Caco-2 (cell line): Measurements from ENCODE around the gene HIVEP2. TPM values are rescaled to one million over a fixed set of nuclear protein-coding genes. Genes with fewer than 3 reads are reported as not detected.

ENCODE experiments used
- Bru-seq: library from RNA; stranded (reverse); fragments of 400-500 nt; gene quantifications from one replicate; lab custom pipeline; 2021; lab: Mats Ljungman, UMichigan
- BruChase-seq, 2 experiments: library from RNA; stranded (reverse); fragments of 400-500 nt; gene quantifications; one replicate each; lab custom pipeline; 2021; lab: Mats Ljungman, UMichigan
- BruUV-seq: library from RNA; stranded (reverse); fragments of 400-500 nt; replicated peaks from 2 replicates; lab custom pipeline; 2021; lab: Mats Ljungman, UMichigan
- CTCF ChIA-PET: fragments of 300-600 bp; sonication (Branson Sonifier 250); formaldehyde crosslinking; loops from one replicate; lab custom pipeline; 2022; ENCODE audit warnings: antibody characterized with exemption; lab: Charles Lee
- POLR2A ChIA-PET: fragments of 300-600 bp; sonication (Branson Sonifier 250); formaldehyde crosslinking; loops from one replicate; lab custom pipeline; 2022; ENCODE audit warnings: antibody characterized with exemption; lab: Charles Lee
- DNase-seq, 2 experiments: peaks; one replicate each; pipeline versions ENCODE4 v3.0.0 to v3.0.0-alpha.2; 2020 to 2022
- H3K27me3 ChIP-seq: replicated peaks from 2 replicates; pipeline ENCODE4 v1.6.0; 2011; ENCODE audit warnings: low read length; ENCODE audit not compliant: control insufficient read depth, insufficient read depth
- H3K36me3 ChIP-seq: 2 replicates; pipeline ENCODE4 v1.5.1; 2011; ENCODE audit warnings: low read length; ENCODE audit not compliant: control insufficient read depth, insufficient read depth
- H3K4me1 ChIP-seq: fragments of 250-450 bp; sonication (Bioruptor Pico); 2 replicates; pipeline ENCODE4 v1.5.1; 2020; ENCODE audit warnings: mild to moderate bottlenecking
- H3K4me3 ChIP-seq: 2 replicates; pipeline ENCODE4 v1.5.1; 2011; ENCODE audit warnings: low read depth, mild to moderate bottlenecking, control low read depth, low read length
- H3K9me3 ChIP-seq: fragments of 250-450 bp; sonication (Bioruptor Pico); 2 replicates; pipeline ENCODE4 v1.5.1; 2020; ENCODE audit warnings: mild to moderate bottlenecking, moderate library complexity
- H3K27ac Mint-ChIP-seq: one replicate; pipeline ENCODE4 v1.8.0; 2022; ENCODE audit warnings: mixed read lengths; ENCODE audit not compliant: unreplicated experiment
- H3K27me3 Mint-ChIP-seq: one replicate; pipeline ENCODE4 v1.8.0; 2022; ENCODE audit warnings: mixed read lengths; ENCODE audit not compliant: insufficient read depth, unreplicated experiment
- H3K36me3 Mint-ChIP-seq: one replicate; pipeline ENCODE4 v1.8.0; 2022; ENCODE audit warnings: mild to moderate bottlenecking, mixed read lengths; ENCODE audit not compliant: insufficient read depth, unreplicated experiment
- H3K4me1 Mint-ChIP-seq: one replicate; pipeline ENCODE4 v1.8.0; 2022; ENCODE audit warnings: low read depth, mixed read lengths; ENCODE audit not compliant: unreplicated experiment
- H3K4me3 Mint-ChIP-seq: one replicate; pipeline ENCODE4 v1.8.0; 2022; ENCODE audit warnings: mild to moderate bottlenecking, moderate library complexity, mixed read lengths; ENCODE audit not compliant: unreplicated experiment
- H3K9me3 Mint-ChIP-seq: one replicate; pipeline ENCODE4 v1.8.0; 2022; ENCODE audit warnings: mixed read lengths; ENCODE audit not compliant: unreplicated experiment
- intact Hi-C: fragments of 100-400 bp; cut with micrococcal nuclease; formaldehyde crosslinking; loops from one replicate; pipeline ENCODE4 v1.10.0; 2022; ENCODE audit not compliant: unreplicated experiment
- long read RNA-seq: library from polyadenylated mRNA; stranded (forward); transcript quantifications from one replicate; pipeline ENCODE4 v2.0.0, GENCODE V29; 2022
- total RNA-seq: library from RNA; stranded (reverse); gene quantifications from 2 replicates; pipeline ENCODE4 v1.2.3, GENCODE V29; 2022
- TF ChIP-seq, protein P1 (sequence below), 2 experiments: fragments of 200-600 bp in 1 of 2; IDR thresholded peaks; 1 replicate in 1 of 2; 2 replicates in 1 of 2; pipeline versions ENCODE4 v1.5.1 to v1.8.0; 2011 to 2022; ENCODE audit warnings: antibody characterized with exemption in 1 of 2, control low read depth in 1 of 2, inconsistent platforms in 1 of 2, low read depth in 1 of 2, low read length in 1 of 2, mild to moderate bottlenecking in 1 of 2, moderate library complexity in 1 of 2; ENCODE audit not compliant: insufficient read depth in 1 of 2, severe bottlenecking in 1 of 2, unreplicated experiment in 1 of 2

Gene HIVEP2, protein sequence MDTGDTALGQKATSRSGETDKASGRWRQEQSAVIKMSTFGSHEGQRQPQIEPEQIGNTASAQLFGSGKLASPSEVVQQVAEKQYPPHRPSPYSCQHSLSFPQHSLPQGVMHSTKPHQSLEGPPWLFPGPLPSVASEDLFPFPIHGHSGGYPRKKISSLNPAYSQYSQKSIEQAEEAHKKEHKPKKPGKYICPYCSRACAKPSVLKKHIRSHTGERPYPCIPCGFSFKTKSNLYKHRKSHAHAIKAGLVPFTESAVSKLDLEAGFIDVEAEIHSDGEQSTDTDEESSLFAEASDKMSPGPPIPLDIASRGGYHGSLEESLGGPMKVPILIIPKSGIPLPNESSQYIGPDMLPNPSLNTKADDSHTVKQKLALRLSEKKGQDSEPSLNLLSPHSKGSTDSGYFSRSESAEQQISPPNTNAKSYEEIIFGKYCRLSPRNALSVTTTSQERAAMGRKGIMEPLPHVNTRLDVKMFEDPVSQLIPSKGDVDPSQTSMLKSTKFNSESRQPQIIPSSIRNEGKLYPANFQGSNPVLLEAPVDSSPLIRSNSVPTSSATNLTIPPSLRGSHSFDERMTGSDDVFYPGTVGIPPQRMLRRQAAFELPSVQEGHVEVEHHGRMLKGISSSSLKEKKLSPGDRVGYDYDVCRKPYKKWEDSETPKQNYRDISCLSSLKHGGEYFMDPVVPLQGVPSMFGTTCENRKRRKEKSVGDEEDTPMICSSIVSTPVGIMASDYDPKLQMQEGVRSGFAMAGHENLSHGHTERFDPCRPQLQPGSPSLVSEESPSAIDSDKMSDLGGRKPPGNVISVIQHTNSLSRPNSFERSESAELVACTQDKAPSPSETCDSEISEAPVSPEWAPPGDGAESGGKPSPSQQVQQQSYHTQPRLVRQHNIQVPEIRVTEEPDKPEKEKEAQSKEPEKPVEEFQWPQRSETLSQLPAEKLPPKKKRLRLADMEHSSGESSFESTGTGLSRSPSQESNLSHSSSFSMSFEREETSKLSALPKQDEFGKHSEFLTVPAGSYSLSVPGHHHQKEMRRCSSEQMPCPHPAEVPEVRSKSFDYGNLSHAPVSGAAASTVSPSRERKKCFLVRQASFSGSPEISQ (N-terminal part only)
- total RNA-seq (1.0 and 4.3 TPM in 2 replicates), Bru-seq, nascent RNA (percentile 38 among the genes with signal in this experiment), BruChase-seq, experiment 1, labeled RNA remaining after a 2-hour chase (percentile 48 among the genes with signal in this experiment), BruChase-seq, experiment 2, labeled RNA remaining after a 6-hour chase (percentile 42 among the genes with signal in this experiment)
- long read RNA-seq, partial matches to known transcripts = 0 of 1 reads
- long read RNA-seq, other reads (novel, unspliced or antisense) = 1 of 1 reads

DNA sequence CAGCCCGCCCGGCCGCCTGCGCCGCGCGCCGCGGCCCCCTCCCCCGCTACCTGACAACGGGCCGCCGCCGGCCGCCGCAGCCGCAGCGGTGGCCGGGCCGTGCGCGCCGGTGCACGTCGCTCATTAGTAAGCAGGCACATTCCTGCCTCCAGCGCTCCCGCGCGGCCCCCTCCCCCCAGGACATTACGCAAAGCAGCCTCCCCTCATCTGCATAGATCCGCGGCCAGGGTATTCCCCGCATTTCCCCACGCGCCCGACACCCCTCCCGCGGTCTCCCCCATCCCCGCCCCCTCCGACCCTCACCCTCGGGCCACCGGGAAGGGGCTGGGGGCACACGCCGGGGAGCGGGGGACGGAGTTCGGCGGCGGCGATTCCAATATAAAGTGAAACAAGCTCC lies at the start of gene HIVEP2:
Gene HIVEP2, minus strand, starts transcription at position 128 of the 397 bp plus-strand sequence. CDS start 170,438 bp downstream, outside the sequence.
- DNase-seq = peak; percentile 78 to 84
- Histone ChIP-seq H3K9me3 (no peaks in the 10 kb centered on the region), H3K4me1 (peaks cover 16% of the 10 kb centered on the region; the same call in 1 of the 2 replicates), H3K36me3 (no peaks in the 10 kb centered on the region), H3K4me3 (peak within 1 kb of the TSS; percentile 69), H3K27me3 (peaks cover 2% of the 10 kb centered on the region)
- H3K36me3 Mint-ChIP-seq = peaks cover 23% of the 10 kb centered on the region
- peaks cover 24% of the 10 kb centered on the region for H3K4me1 Mint-ChIP-seq
- CTCF ChIA-PET = no interaction called here
- TF ChIP-seq, protein P1, sequence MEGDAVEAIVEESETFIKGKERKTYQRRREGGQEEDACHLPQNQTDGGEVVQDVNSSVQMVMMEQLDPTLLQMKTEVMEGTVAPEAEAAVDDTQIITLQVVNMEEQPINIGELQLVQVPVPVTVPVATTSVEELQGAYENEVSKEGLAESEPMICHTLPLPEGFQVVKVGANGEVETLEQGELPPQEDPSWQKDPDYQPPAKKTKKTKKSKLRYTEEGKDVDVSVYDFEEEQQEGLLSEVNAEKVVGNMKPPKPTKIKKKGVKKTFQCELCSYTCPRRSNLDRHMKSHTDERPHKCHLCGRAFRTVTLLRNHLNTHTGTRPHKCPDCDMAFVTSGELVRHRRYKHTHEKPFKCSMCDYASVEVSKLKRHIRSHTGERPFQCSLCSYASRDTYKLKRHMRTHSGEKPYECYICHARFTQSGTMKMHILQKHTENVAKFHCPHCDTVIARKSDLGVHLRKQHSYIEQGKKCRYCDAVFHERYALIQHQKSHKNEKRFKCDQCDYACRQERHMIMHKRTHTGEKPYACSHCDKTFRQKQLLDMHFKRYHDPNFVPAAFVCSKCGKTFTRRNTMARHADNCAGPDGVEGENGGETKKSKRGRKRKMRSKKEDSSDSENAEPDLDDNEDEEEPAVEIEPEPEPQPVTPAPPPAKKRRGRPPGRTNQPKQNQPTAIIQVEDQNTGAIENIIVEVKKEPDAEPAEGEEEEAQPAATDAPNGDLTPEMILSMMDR (IDR thresholded peaks at IDR 0.05; ENCODE audit: insufficient read depth in 1 of 2, low read depth in 1 of 2, low read length in 1 of 2, severe bottlenecking in 1 of 2, unreplicated experiment in 1 of 2) = no peak
- H3K9me3 Mint-ChIP-seq = no peaks in the 10 kb centered on the region
- POLR2A ChIA-PET = no interaction called here
- peaks cover 3% of the 10 kb centered on the region for H3K27me3 Mint-ChIP-seq
- intact Hi-C loops = loop anchor here (1.0 to 10.0 kb wide), 4 partner anchors 92 to 280 kb away; partner anchors contain the start of gene AIG1
- peak within 1 kb of the TSS; percentile 92 for H3K4me3 Mint-ChIP-seq
- H3K27ac Mint-ChIP-seq = peak within 1 kb of the TSS; percentile 63
- BruUV-seq = no TSS peak

DNA sequence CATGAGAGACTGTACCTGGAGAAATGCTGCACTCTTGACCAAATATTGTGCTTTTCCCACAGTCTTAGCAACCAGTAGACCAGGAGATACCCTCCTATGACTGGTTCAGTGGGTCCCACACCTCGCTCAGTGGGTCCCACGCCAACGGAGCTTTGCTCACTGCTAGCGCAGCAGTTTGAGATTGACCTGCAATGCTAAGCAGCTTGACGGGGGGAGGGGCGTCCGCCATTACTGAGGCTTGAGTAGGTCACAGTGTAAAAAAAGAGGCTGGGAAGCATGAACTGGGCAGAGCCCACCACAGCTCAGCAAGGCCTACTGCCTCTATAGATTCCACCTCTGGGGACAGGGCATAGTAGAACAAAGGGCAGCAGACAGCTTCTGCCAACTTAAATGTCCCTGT lies 49.0 kb upstream of the HIVEP2 start:
- H3K36me3 Mint-ChIP-seq = no peaks in the 10 kb centered on the region
- no peak for DNase-seq

More for the DNA sequence above, 49.0 kb upstream of the HIVEP2 start:
- CTCF ChIA-PET = no interaction called here
- TF ChIP-seq, protein P1 (IDR thresholded peaks at IDR 0.05; ENCODE audit: insufficient read depth in 1 of 2, low read depth in 1 of 2, low read length in 1 of 2, severe bottlenecking in 1 of 2, unreplicated experiment in 1 of 2) = no peak
- Histone ChIP-seq H3K4me3 (no peak overlapping the region), H3K27me3 (no peaks in the 10 kb centered on the region), H3K36me3 (no peaks in the 10 kb centered on the region), H3K9me3 (no peaks in the 10 kb centered on the region), H3K4me1 (no peaks in the 10 kb centered on the region)
- POLR2A ChIA-PET = no interaction called here
- no TSS peak for BruUV-seq
- intact Hi-C loops = no loop called here
- H3K9me3 Mint-ChIP-seq = no peaks in the 10 kb centered on the region
- no peak overlapping the region for H3K4me3 Mint-ChIP-seq
- peaks cover 16% of the 10 kb centered on the region for H3K27me3 Mint-ChIP-seq
- no peak overlapping the region for H3K27ac Mint-ChIP-seq
- H3K4me1 Mint-ChIP-seq = no peaks in the 10 kb centered on the region
